Measurements from ENCODE around the gene GOLGA7B.

The GOLGA7B gene

DNA sequence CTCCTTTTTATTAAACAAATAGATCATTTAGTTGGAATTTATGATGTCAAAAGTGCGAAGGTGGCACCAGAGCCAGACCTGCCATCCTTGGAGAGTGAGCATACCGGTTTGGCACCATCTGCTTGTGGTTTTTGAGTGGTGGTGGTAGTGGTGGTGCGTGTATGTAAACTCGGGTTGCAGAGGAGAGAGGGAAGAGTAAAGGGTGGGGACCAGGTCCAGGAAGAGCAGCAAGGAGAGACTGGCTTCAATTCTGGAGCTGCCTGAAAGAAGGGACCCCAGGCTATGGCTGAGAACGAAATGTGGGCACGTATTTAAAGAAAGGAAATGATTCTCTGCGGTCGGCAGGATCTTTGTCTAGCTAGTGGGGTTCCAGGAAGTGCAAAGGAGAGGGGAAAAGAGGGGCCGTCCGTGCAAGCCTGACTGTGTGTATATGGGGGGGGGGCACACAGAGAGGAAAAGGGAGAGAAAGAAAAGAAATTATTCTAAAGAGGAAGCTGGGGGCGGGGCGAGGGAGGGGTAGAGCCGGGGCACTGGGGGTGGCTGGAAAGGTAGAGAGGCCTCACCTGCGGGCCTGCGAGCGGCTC is 448 bp upstream of the GOLGA7B start:
- Histone ChIP-seq H3F3A (ENCODE audit: control insufficient read depth, insufficient read depth) (no peaks in the 10 kb centered on the region), H3K4me3 (ENCODE audit: low read length) (peak overlapping the region; percentile 74), H3K4me2 (ENCODE audit: low read length) (peak overlapping the region; percentile 69), H3K9me3 (ENCODE audit: control insufficient read depth, insufficient read depth, low read length) (no peaks in the 10 kb centered on the region), H3K27ac (ENCODE audit: low read depth, low read length) (no peak overlapping the region), H4K20me1 (ENCODE audit: control insufficient read depth, insufficient read depth, low read depth, low read length) (no peaks in the 10 kb centered on the region), H3K9me2 (replicated peaks; ENCODE audit: control insufficient read depth, low read length) (no peaks in the 10 kb centered on the region), H3K27me3 (ENCODE audit: control insufficient read depth, low read length) (peaks cover 46% of the 10 kb centered on the region), H3K36me3 (ENCODE audit: control insufficient read depth, low read length) (no peaks in the 10 kb centered on the region), H3K79me2 (ENCODE audit: control insufficient read depth, low read length) (no peaks in the 10 kb centered on the region), H3K4me1 (ENCODE audit: control insufficient read depth, low read length) (peaks cover 4% of the 10 kb centered on the region)
- TF ChIP-seq, protein P1, sequence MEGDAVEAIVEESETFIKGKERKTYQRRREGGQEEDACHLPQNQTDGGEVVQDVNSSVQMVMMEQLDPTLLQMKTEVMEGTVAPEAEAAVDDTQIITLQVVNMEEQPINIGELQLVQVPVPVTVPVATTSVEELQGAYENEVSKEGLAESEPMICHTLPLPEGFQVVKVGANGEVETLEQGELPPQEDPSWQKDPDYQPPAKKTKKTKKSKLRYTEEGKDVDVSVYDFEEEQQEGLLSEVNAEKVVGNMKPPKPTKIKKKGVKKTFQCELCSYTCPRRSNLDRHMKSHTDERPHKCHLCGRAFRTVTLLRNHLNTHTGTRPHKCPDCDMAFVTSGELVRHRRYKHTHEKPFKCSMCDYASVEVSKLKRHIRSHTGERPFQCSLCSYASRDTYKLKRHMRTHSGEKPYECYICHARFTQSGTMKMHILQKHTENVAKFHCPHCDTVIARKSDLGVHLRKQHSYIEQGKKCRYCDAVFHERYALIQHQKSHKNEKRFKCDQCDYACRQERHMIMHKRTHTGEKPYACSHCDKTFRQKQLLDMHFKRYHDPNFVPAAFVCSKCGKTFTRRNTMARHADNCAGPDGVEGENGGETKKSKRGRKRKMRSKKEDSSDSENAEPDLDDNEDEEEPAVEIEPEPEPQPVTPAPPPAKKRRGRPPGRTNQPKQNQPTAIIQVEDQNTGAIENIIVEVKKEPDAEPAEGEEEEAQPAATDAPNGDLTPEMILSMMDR (IDR thresholded peaks at IDR 0.05; ENCODE audit: low read depth, low read length, poor library complexity, severe bottlenecking) = no peak
- no peak for TF ChIP-seq EZH2phosphoT487 (IDR thresholded peaks at IDR 0.05; ENCODE audit: borderline replicate concordance, low read length)

DNA sequence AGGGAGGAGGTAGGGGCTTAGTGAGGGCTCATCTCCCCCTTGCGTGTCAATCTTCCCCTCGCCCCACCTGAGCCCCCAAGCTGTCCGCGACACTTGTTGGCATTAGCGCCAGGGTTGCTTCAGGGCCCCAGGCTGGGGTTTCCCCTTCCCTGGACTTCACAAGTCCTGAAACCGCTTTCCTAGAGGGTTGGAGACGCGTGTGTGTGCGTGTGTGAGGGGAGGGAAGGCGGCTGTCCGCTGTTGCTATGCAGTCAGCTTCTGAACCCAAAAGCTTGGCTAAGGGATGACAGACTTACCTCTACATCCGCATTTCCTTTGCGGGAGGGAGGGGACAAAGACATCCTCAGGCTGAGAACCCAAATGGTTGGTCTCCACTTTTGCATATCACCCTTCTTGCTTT is 803 bp downstream of the GOLGA7B start:
- Histone ChIP-seq H3K4me1 (ENCODE audit: control insufficient read depth, low read length) (peaks cover 4% of the 10 kb centered on the region), H3K27me3 (ENCODE audit: control insufficient read depth, low read length) (peaks cover 54% of the 10 kb centered on the region), H3K9me3 (ENCODE audit: control insufficient read depth, insufficient read depth, low read length) (no peaks in the 10 kb centered on the region), H3K4me3 (ENCODE audit: low read length) (no peak overlapping the region), H3K36me3 (ENCODE audit: control insufficient read depth, low read length) (no peaks in the 10 kb centered on the region), H3F3A (ENCODE audit: control insufficient read depth, insufficient read depth) (no peaks in the 10 kb centered on the region), H4K20me1 (ENCODE audit: control insufficient read depth, insufficient read depth, low read depth, low read length) (no peaks in the 10 kb centered on the region), H3K79me2 (ENCODE audit: control insufficient read depth, low read length) (no peaks in the 10 kb centered on the region), H3K9me2 (replicated peaks; ENCODE audit: control insufficient read depth, low read length) (no peaks in the 10 kb centered on the region), H3K4me2 (ENCODE audit: low read length) (peak overlapping the region; percentile 26; the same call in 1 of the 2 replicates), H3K27ac (ENCODE audit: low read depth, low read length) (no peak overlapping the region)
- TF ChIP-seq, protein P1 (IDR thresholded peaks at IDR 0.05; ENCODE audit: low read depth, low read length, poor library complexity, severe bottlenecking) = no peak
- no peak for TF ChIP-seq EZH2phosphoT487 (IDR thresholded peaks at IDR 0.05; ENCODE audit: borderline replicate concordance, low read length)

DNA sequence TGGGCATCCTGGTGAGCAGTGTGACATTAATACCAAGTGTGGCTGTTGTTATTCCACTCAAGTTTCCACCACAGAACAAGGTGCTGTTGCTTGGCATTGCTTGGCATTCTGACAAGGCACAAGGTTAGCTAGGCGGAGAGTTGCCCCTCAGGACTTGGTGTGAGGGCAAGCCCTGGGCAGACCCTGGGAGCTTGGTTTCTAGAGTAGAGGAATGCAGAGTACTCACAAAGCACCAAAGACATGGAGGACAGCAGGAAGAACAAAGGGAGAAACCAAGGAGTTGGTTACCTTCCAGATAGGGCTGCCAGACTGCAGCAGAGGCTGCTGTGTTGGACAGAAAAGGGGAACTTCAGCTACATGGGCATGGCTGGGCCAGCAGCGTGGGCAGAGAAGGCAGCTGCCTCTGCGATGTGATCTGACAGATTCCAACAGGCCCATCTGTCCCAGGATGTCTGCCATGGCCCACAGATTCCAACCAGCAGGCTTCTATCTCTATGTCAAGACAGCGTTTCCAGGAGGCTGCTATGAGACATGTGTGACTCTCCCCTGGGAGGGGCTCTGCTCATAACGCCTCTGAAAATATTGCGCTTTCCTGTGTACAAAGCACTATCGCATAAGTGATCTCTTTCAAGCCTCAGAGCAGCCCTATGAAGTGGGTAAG is 1.8 kb downstream of the GOLGA7B start:
- H3K27ac ChIP-seq (ENCODE audit: low read depth, low read length) = no peak overlapping the region
- no peak overlapping the region for H3K4me2 ChIP-seq (ENCODE audit: low read length)
- no peak overlapping the region for H3K4me3 ChIP-seq (ENCODE audit: low read length)
- H3K9me3 ChIP-seq (ENCODE audit: control insufficient read depth, insufficient read depth, low read length) = no peaks in the 10 kb centered on the region
- TF ChIP-seq EZH2phosphoT487 (IDR thresholded peaks at IDR 0.05; ENCODE audit: borderline replicate concordance, low read length) = no peak
- TF ChIP-seq, protein P1 (IDR thresholded peaks at IDR 0.05; ENCODE audit: low read depth, low read length, poor library complexity, severe bottlenecking) = no peak
- no peaks in the 10 kb centered on the region for H3F3A ChIP-seq (ENCODE audit: control insufficient read depth, insufficient read depth)
- H3K9me2 ChIP-seq (replicated peaks; ENCODE audit: control insufficient read depth, low read length) = no peaks in the 10 kb centered on the region
- peaks cover 4% of the 10 kb centered on the region for H3K4me1 ChIP-seq (ENCODE audit: control insufficient read depth, low read length)
- H3K27me3 ChIP-seq (ENCODE audit: control insufficient read depth, low read length) = peaks cover 54% of the 10 kb centered on the region
- H3K79me2 ChIP-seq (ENCODE audit: control insufficient read depth, low read length) = no peaks in the 10 kb centered on the region
- H4K20me1 ChIP-seq (ENCODE audit: control insufficient read depth, insufficient read depth, low read depth, low read length) = no peaks in the 10 kb centered on the region
- H3K36me3 ChIP-seq (ENCODE audit: control insufficient read depth, low read length) = no peaks in the 10 kb centered on the region

All from DOHH2 (cell line).